Measurements from ENCODE around the gene BMPER.

- TF ChIP-seq POLR2AphosphoS5 (IDR thresholded peaks at IDR 0.05; ENCODE audit: low read depth, low read length): no peak
- TF ChIP-seq TAF1 (IDR thresholded peaks at IDR 0.05; ENCODE audit: borderline replicate concordance, insufficient read depth, low read length): no peak
- no peak for TF ChIP-seq REST (IDR thresholded peaks at IDR 0.05; ENCODE audit: insufficient read depth in 1 of 2, low read depth in 2 of 2, low read length in 2 of 2)
- TF ChIP-seq SIN3A (IDR thresholded peaks at IDR 0.05; ENCODE audit: borderline replicate concordance, insufficient read depth, low read length): no peak
- no peak for TF ChIP-seq FOXP2 (optimal IDR thresholded peaks at IDR 0.05; ENCODE audit: borderline replicate concordance, extremely low read depth, extremely low read length, insufficient read depth)
Measured at GRCh38 chr7:33986951-33987947, 81.9 kb downstream of the BMPER start.
